Activated naive CD8-positive, alpha-beta T cell treated with anti-CD3 and anti-CD28 coated beads, Interleukin-2, amount 50 U/mL, for 16 hours (primary cell): ENCODE results near the gene AACS.
A peak's percentile ranks its signal among the peaks of the same experiment; 100 is the strongest.
"Not testable (repeated sequence)": the region's sequence is repeated elsewhere in the genome, so short reads cannot be mapped to it uniquely, and the experiment has no call there.

Experiments
- DNase-seq: peaks from one replicate; pipeline ENCODE4 v3.0.0-alpha.2; 2020; ENCODE audit warnings: low read depth, low spot score

The AACS gene, protein sequence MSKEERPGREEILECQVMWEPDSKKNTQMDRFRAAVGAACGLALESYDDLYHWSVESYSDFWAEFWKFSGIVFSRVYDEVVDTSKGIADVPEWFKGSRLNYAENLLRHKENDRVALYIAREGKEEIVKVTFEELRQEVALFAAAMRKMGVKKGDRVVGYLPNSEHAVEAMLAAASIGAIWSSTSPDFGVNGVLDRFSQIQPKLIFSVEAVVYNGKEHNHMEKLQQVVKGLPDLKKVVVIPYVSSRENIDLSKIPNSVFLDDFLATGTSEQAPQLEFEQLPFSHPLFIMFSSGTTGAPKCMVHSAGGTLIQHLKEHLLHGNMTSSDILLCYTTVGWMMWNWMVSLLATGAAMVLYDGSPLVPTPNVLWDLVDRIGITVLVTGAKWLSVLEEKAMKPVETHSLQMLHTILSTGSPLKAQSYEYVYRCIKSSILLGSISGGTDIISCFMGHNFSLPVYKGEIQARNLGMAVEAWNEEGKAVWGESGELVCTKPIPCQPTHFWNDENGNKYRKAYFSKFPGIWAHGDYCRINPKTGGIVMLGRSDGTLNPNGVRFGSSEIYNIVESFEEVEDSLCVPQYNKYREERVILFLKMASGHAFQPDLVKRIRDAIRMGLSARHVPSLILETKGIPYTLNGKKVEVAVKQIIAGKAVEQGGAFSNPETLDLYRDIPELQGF

GRCh38 chr12:125065021-125065918, at the start of gene AACS:
TSS of gene AACS (plus strand) at chr12:125065435. CDS start at chr12:125065585, 150 bp downstream.
- peak; percentile 36 for DNase-seq

- DNase-seq = no peak
Observed at GRCh38 chr12:125015680-125016310, 49.4 kb upstream of the AACS start.

DNA sequence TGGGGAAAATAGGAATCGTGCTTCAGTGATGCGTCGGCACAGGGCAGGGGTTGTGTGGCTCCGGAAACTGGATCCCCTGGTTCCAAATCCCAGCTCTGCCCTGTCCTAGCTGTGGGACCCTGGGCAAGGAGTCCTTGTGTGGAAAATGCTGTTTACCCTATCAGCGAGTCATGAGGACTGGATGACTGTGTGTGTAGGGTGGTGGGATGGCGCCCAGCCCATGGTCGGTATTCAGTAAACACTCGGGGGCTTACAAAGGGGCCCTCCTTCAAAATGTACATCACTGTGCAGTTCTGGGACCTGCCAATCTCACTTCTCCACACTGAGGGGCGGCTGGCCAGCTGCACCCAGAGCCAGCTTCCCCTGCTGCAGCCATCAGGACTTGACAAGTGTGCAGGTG, 47.4 kb upstream of the AACS start:
- DNase-seq = no peak

- DNase-seq = no peak
Observed at GRCh38 chr12:125018356-125018755, 46.9 kb upstream of the AACS start.

DNA sequence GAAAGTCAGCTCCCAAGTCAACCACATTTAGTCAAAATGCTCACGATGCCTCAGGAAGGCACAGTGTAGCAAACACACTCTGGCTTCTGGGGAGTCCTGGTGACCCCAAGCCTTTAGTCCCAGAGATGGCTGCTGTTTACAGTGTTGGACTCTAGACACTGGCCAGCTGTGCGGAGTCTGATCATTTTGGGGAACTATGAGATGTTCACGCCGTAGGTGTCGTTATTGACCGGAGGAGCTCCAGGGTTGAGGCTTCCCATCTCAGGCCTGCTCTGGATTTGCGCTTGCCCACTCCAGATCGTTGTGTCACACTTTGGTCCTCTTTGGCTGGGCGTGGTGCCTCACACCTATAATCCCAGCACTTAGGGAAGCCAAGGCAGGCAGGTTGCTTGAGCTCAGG, 44.1 kb upstream of the AACS start:
- DNase-seq = no peak

DNA sequence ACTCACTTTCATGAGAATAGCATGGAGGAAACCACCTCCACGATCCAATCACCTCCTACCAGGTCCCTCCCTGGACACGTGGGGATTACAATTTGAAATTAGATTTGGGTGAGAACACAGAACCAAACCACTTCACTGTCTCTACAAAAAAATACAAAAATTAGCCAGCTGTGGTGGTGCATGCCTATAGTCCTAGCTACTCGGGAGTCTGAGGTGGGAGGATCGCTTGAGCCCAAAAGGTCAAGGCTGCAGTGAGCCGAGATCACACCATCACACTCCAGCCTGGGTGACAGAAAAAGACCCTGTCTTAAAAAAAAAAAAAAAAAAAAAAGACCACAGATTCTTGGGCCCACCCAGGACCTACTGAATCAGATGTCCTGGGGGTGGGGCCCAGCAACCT, 43.5 kb upstream of the AACS start:
- no peak for DNase-seq

- no peak for DNase-seq
Observed at GRCh38 chr12:125023065-125023464, 42.2 kb upstream of the AACS start.

- DNase-seq = no peak
Observed at GRCh38 chr12:125024949-125025563, 40.2 kb upstream of the AACS start.

DNA sequence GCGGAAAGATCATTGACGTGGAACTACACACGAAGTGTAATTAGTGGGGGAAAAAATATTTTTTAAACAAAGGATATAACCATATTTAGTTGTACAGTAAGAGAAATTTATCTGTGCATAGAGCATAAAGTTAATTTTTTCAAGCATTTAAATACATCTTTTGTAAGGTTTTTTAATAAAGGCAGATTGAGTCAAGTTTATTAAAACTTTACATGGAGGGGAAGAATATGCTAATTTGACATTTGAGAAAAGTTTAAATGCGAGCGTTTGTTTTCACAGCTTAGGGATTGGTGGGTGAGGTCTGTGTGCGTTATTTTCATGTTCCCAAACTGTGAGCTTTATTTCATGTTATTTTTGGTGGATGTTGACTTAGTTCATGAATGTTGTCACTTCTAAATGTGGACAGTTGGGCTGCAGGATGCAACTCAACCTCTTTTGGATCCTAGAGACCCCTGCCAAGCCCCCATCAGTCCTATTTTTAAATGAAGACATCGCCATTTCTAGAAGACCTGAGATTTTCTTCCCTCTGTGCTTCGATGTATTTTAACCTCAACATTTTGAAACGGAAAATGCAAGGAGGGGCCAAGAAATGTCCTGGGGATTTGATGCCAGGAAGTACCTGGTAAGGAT, 39.5 kb upstream of the AACS start:
- no peak for DNase-seq

- no peak for DNase-seq
Observed at GRCh38 chr12:125028106-125028505, 37.1 kb upstream of the AACS start.

GRCh38 chr12:125029761-125030358, 35.4 kb upstream of the AACS start:
- DNase-seq = no peak

- not testable (repeated sequence) for DNase-seq
Observed at GRCh38 chr12:125031471-125031870, 33.8 kb upstream of the AACS start.

GRCh38 chr12:125032466-125033152, 32.6 kb upstream of the AACS start:
- no peak for DNase-seq

DNA sequence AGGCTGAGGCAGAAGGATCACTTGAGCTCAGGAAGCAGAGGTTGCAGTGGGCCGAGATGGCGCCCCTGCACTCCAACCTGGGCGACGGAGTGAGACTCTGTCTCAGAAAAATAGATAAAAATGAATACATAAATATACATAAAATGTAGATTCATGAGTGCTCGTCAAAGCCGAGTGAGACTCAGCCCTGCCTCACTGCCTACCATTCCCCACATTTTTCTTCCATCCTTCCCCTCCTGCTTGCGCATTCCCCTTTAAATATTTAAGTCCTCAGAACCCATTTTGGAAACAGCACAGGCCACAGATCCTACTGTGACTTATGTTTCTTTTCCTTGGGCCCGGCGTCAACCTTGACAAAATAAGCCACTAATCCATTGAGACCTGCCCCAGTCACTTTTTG, 31.9 kb upstream of the AACS start:
- no peak for DNase-seq

- DNase-seq = no peak
Observed at GRCh38 chr12:125038976-125039625, 26.1 kb upstream of the AACS start.

DNA sequence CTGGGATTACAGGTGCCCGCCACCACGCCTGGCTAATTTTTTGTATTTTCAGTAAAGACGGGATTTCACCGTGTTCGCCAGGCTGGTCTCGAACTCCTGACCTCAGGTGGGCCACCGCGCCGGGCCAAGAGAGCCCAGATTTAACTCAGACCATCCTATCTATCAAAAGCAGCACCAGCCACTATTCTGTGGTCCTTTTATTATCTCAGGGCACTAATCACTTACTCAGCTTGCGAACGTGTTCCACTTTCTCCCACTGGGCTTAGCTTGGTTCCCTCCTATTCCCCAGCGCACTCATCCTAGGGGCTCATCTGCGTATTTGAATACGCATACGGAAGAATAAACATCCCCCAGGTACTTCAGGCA, 16.2 kb upstream of the AACS start:
- no peak for DNase-seq

GRCh38 chr12:125050446-125050845, 14.8 kb upstream of the AACS start:
- DNase-seq = no peak

- DNase-seq = no peak
Observed at GRCh38 chr12:125050868-125051267, 14.4 kb upstream of the AACS start.

DNA sequence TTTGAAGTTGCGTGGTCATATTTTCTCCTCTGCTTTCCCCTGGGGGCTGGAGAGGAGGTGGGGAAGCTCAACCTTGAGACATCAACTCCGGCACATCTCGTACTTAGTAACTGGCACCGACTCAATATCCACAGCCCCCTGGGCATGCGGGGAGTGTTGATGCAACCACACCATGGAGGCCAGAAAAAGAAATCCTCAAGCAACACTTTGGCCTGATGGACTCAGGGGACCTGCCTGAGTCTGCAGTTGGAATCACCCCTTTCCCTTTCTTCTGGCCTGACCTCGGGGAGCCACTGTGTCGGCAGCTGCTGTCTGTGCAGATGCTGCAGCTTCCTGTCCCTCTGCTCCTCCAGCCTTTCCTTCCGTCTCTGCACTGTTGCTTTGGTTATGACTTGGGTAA, 11.4 kb upstream of the AACS start:
- no peak for DNase-seq
